GM10266 (cell line): Measurements from ENCODE around the gene C2CD4D.
A peak's percentile ranks its signal among the peaks of the same experiment; 100 is the strongest.

Experiments used
- DNase-seq: peaks from one replicate; pipeline ENCODE4 v3.0.0; 2012; ENCODE audit errors: extremely low spot score
- CTCF ChIP-seq: IDR thresholded peaks from 2 replicates; pipeline ENCODE4 v1.5.1; 2012; ENCODE audit warnings: mild to moderate bottlenecking, low read depth; ENCODE audit not compliant: control insufficient read depth, insufficient read depth; ENCODE audit errors: missing control alignments

Gene C2CD4D

DNA sequence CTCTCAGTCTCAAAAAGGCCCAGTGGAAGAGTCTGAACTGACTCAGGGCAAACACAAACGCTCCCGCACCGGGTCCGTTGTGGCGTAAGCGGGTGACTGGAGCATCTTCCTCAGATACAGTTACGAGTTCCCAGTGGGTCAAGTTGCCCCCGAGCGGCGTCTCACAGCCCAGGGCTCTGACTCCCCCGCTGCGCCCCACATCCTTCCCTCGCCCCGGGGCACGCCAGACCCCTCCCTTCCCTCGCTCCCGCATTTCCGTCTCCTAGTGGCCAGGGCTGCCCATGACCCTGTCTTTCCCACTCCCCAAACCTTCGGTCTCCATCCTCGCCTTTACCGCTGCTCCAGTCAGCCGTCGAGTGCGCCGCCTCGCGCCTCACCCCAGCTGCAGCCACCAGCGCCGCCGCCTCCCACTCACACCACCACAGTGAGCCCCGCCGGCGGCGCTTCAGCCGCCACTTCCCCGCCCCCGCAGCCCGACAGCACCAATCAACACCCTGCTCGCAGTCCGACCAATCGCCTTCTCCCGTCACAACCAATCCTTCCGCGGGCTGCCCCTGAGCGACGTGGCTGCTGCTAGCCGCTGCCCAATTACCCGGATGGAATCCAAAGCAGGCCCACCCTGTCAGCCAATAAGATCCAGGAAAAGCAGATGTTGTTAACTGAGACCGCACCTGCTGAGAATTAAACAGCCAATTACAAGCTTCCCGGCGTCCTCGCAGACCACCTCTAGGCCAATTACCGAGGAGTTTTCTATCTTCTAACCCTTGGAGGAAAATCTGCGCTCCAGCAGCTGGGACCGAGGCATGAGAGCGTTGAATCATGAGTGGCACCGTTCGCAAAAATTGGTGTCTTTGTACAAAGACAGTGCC, 49.3 kb downstream of the C2CD4D start, which contains the start of gene TDRKH:
TSS of gene TDRKH (minus strand) at position 430 of the 869 bp plus-strand sequence. CDS start 7,478 bp downstream, outside the sequence.
- peak; percentile 99 for DNase-seq
- peak; percentile 59 for TF ChIP-seq CTCF
